ENCODE results near the gene ATP6V0D1.

GRCh38 chr16:67445441-67445912 lies 35.5 kb downstream of the ATP6V0D1 start:
- TF ChIP-seq ZNF274 (IDR thresholded peaks at IDR 0.05; ENCODE audit: low read depth, low read length) = no peak
- TF ChIP-seq YY1 (IDR thresholded peaks at IDR 0.05; ENCODE audit: insufficient read depth, insufficient read length) = no peak
- no peak for TF ChIP-seq SUZ12 (IDR thresholded peaks at IDR 0.05; ENCODE audit: extremely low read depth, insufficient read depth, insufficient read length)

Data from NT2/D1 (cell line).